GM18519 (cell line): ENCODE data around the gene PDE9A.

Experiments
- ATAC-seq: cut with Tn5 transposase; IDR thresholded peaks from one replicate; pipeline ENCODE4 v1.9.1; 2021; ENCODE audit warnings: mild to moderate bottlenecking, moderate library complexity; ENCODE audit not compliant: unreplicated experiment, low FRiP score

PDE9A gene

DNA sequence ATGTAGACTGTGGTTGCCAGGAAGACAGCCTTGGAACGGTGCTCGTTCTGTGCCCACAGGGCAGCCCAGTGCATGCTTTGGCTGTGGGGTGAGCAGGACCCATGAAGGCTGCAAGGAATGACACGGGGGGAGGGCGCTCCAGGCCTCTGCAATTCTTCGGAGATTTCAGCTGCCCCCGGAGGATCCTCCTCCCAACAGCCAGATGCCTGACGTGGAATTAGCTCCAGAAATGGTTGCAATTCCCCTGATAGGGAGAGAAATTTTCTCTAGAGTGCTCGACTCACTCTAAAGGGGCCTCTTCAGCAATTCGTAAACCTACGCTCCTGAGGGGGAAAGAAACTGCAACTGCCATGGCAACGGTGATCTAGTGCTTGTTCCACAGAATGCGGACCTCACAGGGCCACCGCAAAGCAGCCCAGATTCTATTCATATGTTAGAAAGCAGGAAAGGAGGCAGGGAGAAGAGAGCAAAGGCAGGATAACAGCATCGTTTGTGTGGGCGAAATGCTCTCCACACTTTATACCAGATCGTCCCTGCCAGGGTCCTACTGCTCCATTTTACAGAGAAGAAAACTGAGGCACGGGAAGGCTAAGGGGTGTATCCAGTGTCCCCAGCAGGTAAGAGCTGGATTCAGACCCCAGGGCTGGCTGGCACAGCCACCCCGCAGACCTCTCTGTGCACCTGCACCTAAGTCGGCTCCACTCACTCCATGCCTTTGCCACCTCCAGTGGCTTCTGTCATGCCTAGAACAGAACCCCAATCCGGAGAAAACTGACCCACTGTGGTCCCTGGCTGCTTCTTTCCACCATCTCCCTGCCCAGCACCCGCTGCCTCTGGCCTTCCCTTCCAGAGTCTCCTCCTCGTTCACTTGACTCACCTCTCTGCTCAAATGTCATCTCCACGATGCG, 11.9 kb upstream of the PDE9A start:
- ATAC-seq: no peak

DNA sequence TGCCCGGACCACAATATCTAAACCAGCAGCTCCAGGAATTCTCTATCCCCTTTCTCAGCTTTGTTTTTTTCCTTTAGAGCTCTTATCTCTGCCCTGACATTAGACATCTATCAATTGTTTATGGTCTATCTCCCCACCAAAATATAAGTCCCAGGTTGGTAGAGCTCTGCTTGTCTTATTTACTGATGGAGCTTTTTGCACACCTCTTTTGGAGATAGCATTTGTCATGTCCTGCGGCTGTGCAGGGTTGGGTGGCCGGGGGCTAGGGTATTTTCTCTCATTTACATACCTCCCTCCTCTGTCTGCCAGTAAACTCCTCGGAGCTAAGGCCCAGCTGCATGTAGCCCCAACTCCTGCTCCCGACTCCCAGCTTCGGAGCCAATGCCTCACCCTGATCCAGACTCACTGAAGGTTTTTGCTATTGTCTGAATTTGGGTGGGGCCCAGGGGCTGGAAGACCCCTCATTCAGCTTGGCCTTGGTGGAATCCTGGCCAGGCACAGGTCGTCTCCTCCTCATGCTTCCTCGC, 11.1 kb upstream of the PDE9A start:
- no peak for ATAC-seq

DNA sequence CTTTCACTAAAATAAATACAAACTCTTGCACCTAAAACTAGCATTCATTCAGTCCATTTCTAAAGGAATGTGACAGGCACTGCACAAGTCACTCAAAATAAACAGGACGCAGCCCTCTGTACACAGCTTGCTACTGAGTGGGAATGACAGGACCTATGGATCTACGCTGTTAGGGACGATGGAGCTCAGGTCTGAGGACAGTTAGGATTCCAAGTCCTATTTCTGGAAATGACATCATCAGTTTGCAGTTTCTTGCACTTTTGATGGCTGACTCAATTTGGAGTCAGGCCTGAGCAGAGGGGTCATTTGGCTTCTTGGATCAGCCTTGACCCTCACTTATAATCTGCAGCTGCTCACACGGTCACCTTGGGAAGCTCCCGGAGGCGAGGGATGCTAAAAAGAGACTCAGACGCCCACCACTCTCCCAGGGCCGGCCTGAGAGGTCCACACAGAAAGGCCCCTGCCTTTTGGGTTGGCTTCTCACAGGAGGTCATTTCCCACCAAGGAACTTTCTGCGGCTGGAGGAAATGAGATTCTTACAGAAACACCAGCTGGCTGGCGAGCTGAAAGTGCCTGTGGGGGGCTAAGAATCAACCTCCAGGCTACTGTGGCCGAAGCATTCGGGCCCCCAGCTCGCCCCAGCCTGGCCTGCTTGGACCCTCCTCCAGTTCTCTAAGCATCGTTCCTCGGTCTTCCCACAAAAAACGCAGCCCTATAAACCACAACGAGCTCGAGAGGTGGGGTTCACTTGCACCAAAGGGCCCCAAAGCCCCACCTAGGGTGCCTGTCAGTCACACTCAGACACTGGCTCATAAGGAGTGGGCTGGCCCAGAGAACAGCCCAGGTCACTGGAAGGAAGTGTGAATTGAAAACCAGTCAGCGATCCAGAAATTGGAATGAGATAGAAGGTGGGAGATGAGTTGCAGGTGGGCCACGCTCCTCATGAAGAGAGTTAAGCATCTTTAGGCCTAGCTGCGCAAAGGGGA, 8.9 kb upstream of the PDE9A start:
- no peak for ATAC-seq

DNA sequence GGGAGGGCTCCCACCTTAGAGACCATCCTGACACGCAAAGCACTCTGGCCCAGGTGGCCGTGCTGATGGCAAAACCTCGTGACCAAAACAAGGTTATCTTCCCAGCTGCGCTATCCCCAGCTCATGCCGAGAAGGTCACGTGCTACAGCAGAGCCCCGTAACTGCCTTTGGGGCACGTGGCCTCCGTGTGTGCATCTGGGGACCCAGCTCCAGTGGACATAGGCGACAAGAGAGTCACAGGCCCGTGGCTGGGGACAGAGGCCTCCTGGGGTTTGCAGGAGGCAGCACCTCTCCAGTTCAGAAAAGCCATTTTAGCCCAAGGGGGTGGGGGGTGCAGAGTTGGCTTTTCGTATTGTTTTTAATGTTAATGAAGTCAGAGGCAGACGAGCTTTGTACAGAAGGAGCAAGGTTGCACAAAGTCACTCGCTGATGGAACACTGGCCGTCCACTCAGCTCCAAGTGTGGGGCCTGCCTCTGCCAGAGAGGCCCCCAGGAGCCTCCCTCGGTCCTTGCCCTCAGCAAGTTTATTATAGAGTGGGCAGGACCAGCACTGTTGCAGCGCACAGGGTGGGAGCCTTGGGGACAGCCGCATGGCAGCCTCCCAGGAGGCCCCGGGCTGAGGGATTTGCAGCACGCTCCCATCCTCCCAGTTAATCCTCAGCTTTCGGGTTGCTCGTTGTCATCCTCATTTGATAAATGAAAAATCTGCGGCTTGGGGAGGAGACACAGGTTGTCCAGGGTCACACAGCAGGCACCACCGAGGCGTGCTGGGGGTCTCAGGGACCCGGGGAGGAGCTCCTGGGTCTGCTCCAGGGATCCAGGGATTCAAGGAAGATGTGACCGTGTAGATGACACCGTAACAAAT, 8.0 kb upstream of the PDE9A start:
- ATAC-seq: no peak

DNA sequence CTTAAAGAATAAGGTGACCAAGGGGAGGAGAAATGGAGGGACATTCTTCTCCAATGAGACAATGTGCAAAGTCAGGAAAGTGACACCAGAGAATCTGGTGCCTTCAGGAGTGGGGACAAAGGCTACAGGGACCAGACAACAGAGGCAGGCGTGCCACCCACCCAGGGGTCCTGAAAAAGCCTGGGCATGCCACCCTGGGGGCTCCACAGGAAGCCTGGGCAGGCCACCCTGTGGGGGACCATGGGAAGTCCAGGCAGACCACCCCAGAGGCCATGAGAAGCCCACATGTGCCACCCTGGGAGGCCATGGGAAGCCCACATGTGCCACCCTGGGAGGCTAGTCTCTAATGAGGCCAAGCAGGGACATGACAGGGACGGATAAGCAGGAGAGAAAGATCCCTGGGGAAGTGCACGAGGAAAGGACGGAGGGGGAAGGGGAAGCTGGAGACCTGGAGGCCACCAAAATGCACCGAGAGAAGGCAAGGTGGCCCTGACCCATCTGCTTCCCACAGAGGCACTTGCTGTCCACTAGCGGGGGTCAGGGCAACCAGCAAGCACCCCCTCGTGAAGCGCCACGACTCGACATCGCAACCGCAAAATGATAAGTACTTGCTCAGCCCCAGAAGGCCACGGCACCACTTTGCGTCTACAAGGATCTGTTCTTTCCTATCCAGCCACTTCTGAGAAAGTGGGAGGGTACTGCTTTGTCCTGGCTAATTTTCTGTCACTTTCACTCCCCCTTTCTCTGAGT, 7.2 kb upstream of the PDE9A start:
- no peak for ATAC-seq

DNA sequence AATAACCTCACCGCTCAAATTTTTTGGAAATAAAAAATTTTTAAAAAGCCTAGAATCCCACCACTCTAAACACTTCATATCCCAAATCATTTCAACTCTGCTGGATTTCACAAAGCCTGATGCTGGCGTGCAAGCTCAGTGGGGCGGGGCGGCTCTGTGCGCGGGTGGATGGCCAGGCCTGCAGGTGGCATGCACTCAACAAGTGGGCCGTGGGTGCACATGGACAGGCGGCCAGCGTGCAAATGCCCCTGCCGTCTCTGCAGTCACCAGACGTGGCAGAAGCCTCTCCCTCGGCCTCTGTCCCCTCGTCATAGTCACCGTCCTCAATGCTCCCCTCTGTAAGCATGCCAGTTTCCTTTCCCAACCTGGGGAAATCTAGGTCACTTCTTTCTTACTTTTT, 6.6 kb upstream of the PDE9A start:
- ATAC-seq: no peak

DNA sequence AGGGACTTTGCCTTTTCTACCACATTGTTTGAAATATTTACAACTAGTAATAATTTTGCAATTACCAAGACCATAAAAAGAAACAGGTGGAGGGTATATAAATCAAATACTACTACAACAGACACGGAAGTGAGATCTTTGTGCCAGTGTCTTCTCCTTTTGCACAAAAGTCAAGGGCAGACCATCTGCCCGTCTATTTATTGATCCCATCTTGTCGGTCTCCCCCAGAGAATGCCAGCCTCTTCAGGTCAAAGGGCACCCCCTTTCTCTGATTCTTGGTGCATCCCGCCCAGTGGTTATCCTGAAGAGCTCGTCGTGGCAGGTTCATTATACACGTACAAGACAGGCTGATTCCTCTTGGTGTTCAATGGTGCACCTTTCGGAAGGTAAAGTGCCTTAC, 4.8 kb upstream of the PDE9A start:
- ATAC-seq: no peak

DNA sequence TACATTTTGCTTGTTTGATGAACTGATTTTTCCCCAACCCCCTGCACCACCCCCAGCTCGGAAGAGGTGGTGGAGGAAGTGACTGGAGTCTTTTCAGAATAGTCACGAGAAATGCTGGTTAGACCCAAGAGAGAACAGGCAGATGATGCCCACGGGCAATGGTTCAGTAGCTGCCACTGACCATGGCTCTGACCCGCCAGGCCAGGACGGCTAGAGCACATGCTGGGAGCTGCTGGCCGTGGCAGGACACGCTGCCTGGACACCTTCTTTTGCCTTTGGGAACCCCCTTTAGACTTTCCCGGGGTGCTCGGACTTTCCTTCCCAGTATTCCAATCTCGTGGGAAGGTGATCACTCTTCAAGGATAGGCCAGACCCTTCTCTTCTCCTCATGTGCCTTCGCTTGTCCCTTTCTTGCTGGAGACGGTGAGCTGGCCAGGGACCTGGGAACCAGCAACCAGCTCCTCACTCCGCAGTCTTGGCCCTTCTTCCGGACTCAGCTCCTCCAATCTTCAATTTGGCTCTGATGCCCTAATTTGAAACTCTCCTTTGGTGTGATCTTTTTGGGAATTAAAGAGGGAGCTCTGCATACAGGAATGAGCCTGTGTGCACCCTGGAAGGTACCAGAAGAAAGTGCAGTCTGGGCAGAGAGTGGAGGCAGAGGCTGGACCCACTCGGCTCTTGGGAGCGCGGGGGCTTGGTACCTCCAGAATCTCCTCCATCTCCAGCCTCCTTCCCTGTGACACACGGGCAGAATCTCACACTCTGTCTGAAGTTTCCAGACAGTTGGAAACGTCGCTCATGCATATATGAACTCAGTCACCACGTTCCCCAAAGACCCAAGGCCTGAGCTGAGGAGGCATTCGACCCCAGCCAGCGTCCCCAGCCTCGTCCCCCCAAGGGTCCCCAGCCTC, 4.0 kb upstream of the PDE9A start:
- ATAC-seq: no peak

DNA sequence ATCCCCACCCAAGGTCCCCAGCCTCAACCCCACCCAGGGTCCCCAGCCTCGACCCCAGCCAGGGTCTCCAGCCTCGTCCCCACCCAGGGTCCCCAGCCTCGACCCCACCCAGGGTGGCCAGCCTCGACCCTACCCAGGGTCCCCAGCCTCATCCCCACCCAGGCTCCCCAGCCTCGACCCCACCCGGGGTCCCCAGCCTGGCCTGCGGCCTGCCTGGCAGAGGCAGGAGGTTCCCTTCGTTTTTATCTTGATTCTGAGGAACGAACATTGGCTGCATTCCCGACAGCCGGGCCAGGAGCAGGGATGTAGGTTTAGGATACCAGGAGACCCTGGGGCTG, 3.4 kb upstream of the PDE9A start:
- ATAC-seq: no peak

DNA sequence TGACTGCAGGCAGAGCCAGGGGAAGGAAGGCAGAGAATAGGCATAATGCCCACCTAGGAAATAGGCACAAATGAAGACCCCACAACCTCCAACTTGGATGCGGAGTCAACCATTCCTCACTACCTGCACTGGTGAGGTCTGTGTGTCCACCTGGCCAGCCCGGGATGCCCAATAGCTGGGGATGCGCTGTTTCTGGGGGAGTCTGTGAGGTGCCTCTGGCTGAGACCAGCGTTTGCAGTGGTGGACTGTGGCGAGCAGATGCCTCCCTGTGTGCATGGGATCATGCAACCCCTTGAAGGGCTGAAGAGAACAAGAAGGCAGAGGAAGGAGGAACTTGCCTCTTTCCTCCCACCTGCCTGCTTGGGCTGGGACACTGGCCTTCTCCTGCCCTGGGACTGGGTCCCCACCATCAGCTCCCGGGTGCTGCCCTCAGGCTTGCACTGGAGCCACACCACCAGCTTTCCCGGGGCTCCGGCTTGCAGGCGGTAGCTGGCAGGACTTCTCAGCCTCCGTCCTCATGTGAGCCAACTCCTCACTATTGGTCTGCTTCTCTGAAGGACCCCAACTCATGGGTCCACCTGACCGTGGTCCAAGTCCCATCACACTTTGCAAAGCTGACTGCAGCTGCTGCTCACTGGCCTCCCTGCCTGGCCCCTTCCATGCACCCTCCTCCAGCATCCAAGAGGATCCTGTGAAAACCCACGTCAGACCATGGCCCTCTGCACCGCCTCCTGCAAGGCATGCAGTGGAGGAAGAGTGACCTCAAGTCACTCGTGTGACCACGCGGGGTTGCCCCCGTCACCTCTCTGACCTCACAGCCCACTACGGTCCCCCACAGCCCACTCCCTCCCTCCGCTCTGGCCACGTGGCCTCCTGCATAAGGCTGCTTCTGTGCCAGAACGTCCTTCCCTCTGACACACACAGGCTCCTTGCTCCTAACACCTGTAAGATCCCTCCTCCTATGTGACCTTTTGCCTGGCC, 2.7 kb upstream of the PDE9A start:
- no peak for ATAC-seq

DNA sequence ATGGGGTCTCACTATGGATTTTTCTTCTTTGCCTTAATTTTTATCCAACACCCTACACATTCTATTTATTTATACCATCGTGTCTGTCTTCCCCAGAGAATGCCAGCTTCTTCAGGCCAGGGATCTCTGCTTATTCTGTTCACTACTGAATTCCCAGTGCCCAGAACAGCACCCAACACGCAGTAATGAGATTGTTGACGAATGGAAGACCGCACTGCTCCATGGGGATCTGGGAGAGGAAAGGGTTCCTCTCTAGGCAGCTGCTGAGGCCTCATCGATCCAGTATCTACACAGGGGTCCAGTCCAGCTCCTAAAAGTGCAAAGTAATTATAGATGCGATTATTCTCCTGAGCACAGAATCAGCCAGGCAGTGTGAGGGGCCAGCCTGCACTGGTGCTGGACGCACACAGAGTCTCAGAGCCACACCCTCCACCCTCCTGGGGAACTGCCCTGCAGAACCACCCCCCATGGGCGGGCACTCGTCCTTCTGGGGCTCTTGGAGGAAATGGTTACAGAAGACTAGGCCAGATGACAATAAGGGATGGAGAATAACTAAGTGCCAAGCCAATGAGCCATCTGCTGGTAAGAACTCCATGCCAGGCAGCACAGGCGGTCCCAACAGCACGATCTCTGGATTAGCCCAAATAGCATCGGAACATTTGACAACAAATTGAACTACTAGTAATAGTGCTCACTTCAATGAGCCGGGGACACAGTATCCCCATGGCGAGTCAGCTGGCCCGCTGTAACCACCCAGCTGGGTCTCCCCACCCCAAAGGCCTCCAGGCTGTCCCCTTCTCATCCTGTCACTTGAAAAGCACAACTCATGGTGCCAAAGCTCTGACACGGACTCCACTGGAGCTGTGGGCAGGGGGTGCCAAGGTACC, 1.7 kb upstream of the PDE9A start:
- ATAC-seq: no peak

DNA sequence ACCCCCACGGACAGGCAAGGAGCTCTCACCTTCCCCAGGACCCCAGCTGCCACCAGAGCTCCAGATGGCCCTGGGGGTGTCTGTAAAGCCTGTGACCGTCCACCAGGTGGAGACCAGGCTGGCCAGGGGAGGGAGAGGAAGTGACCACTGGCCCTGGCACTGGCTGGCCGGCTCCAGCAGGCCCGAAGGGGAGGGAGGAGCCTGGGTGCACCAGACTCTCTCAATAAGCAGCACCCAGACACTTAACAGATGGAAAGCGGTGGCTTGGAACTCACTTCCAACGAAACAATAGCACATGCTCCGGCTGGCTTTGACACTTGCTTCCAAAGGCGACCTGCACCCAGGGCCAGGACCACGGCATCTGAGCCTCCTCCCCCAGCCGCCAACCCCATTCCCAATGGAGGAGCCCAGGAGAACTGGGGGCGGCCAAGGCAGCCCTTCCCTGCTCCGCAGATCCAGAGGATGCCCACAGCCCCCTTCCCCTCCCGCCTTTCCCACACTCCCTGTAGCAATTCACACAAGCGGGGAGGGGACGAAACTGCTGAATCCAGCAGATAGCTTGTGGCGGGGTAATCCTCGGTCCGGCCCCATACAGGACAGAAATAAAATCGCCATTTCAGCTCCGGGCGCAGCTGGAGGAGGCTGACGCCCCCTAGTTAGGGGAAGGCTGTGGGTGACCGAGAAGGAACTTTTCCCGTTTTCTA, 742 bp upstream of the PDE9A start:
- no peak for ATAC-seq

DNA sequence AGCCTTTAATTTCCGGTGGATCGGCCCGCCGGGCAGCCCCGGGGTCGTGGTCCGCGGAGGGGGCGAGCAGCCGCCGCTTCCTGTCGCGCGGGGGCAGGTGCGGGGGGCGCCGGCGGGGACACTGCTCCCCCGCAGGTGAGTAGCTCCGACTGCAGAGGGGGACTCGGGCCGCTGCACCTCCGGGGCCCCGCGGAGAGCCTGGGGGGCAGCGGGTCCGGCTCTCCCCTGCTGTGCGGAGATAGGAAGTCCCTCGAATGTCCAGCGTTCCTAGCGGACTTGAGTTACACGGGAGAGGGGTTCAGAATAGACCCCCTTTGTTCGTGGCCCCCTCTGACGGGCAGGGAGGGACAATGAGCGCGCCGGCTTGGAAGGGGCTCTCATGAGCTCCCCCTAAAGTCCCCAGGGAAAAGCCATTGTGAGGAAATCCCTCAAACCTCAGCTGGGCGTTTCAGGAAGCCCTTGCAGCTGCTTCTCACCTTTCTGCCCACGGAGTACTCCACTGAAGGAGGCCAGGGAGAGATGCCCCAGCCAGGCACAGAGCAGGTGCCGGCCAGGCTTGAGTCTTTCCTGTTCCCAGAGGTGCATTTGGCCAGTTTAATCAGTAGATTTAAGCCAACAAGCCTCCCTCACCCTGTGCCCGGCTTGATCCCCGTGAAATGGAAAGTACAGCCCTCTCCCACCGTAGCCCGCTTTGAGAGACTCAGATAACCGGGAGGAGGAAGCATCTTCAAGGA, 925 bp downstream of the PDE9A start:
- no peak for ATAC-seq

DNA sequence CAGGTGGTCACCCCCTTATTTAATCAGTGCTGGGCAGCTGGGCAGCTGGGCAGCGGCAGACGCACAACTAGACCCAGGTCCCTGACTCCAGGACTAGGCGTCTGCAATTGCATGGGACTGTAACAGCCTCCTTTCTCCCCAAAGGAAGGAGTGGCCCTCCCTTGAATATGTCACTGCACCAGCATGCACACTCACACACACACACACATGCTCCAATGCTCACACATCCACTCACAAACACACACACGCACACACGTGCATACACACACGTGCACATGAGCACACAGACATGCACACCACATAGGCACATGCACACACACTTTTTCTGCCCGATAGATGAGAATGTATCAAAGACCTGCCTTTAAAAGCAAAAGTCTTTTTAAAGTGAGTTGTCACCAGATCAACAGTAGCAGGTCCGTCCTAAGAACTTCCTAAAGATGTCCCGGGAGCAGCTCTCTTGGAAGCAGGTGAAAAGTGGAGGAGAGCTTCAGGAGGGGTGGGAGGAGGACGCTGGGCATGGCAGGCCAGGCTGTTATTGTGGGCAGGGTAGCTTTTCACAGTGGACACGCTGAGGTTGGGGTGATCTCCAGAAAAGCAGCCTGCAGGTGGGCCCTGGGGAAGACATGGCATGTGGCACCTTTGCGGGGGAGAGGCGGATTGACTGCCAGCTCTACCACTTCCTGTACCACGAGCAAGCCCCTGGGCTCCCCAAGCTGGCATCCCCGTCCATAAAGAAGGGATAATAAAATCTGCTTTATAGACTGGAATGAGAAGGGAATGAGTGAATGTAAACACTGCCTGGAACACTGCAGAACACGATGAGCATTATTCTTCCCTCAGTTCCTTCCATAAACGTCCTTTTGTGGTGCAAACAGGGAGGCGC, 1.7 kb downstream of the PDE9A start:
- no peak for ATAC-seq
